Endothelial cell of umbilical vein (primary cell): ENCODE measurements around the gene CEP104.

Experiments used
- CTCF ChIP-seq, 2 donors: IDR thresholded peaks; 1 replicate in 1 of 2; 2 replicates in 1 of 2; pipeline ENCODE4 v1.5.1; 2011; ENCODE audit warnings: low read length in 2 of 2, mild to moderate bottlenecking in 2 of 2, moderate library complexity in 2 of 2, control low read depth in 1 of 2, inconsistent platforms in 1 of 2, low read depth in 1 of 2; ENCODE audit not compliant: insufficient read depth in 1 of 2; ENCODE audit errors: extremely low read depth in 1 of 2
- POLR2A ChIP-seq: IDR thresholded peaks from 2 replicates; pipeline ENCODE4 v1.6.1; 2012; ENCODE audit warnings: low read depth, mild to moderate bottlenecking, control low read depth, low read length

GRCh38 chr1:3874736-3875135, 17.7 kb upstream of the CEP104 start:
- TF ChIP-seq CTCF (IDR thresholded peaks at IDR 0.05; ENCODE audit: extremely low read depth in 1 of 2, insufficient read depth in 1 of 2, low read depth in 1 of 2, low read length in 2 of 2) (no peak), POLR2A (no peak)
